Nephron progenitor cell (in vitro differentiated cells): ENCODE results near the gene VSIR.

Source experiments
- DNase-seq: peaks from one replicate; pipeline ENCODE4 v3.0.0; 2021
- H3K27ac Mint-ChIP-seq: 2 replicates; pipeline ENCODE4 v1.8.0; 2021; ENCODE audit warnings: mild to moderate bottlenecking, moderate library complexity, mixed read lengths
- H3K27me3 Mint-ChIP-seq: 2 replicates; pipeline ENCODE4 v1.8.0; 2021; ENCODE audit warnings: mild to moderate bottlenecking, low read depth, mixed read lengths; ENCODE audit not compliant: poor library complexity
- H3K36me3 Mint-ChIP-seq: 2 replicates; pipeline ENCODE4 v1.8.0; 2021; ENCODE audit warnings: low read depth, mixed read lengths
- H3K4me1 Mint-ChIP-seq: 2 replicates; pipeline ENCODE4 v1.8.0; 2021; ENCODE audit warnings: mixed read lengths
- H3K4me3 Mint-ChIP-seq: 2 replicates; pipeline ENCODE4 v1.8.0; 2021; ENCODE audit warnings: mild to moderate bottlenecking, moderate library complexity, mixed read lengths
- H3K9me3 Mint-ChIP-seq: 2 replicates; pipeline ENCODE4 v1.8.0; 2021; ENCODE audit warnings: mild to moderate bottlenecking, moderate library complexity, mixed read lengths
- TF ChIP-seq, protein P1 (sequence below): fragments of 200-600 bp; sonication (generic); IDR thresholded peaks from 2 replicates; pipeline ENCODE4 v1.5.0; 2021; ENCODE audit warnings: antibody characterized with exemption

Gene VSIR

DNA sequence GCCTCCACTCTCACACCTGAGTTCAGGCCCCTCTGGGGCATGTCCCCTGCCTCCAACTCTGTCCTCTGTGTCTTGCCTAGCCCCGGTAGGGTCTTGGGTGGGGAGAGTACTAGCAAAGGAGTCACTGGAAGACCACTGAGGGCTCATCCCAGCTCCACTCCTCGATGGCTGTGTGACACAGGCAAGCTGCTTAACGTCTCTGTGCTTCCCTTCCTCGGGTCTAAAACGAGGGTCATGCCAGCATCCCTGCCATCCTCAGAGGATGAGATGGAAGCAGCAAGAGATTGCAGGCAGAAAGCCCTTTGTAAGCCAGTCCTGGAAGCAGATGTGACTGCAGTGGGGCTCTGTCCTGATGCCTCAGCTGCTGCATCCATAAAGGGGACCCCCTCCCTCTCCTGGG is 38.5 kb downstream of the VSIR start:
- DNase-seq = no peak
- Mint-ChIP-seq H3K27ac (no peak overlapping the region), H3K9me3 (no peaks in the 10 kb centered on the region), H3K27me3 (peaks cover 2% of the 10 kb centered on the region), H3K4me1 (peaks cover 19% of the 10 kb centered on the region), H3K4me3 (no peak overlapping the region), H3K36me3 (no peaks in the 10 kb centered on the region)
- TF ChIP-seq, protein P1, sequence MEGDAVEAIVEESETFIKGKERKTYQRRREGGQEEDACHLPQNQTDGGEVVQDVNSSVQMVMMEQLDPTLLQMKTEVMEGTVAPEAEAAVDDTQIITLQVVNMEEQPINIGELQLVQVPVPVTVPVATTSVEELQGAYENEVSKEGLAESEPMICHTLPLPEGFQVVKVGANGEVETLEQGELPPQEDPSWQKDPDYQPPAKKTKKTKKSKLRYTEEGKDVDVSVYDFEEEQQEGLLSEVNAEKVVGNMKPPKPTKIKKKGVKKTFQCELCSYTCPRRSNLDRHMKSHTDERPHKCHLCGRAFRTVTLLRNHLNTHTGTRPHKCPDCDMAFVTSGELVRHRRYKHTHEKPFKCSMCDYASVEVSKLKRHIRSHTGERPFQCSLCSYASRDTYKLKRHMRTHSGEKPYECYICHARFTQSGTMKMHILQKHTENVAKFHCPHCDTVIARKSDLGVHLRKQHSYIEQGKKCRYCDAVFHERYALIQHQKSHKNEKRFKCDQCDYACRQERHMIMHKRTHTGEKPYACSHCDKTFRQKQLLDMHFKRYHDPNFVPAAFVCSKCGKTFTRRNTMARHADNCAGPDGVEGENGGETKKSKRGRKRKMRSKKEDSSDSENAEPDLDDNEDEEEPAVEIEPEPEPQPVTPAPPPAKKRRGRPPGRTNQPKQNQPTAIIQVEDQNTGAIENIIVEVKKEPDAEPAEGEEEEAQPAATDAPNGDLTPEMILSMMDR = no peak

DNA sequence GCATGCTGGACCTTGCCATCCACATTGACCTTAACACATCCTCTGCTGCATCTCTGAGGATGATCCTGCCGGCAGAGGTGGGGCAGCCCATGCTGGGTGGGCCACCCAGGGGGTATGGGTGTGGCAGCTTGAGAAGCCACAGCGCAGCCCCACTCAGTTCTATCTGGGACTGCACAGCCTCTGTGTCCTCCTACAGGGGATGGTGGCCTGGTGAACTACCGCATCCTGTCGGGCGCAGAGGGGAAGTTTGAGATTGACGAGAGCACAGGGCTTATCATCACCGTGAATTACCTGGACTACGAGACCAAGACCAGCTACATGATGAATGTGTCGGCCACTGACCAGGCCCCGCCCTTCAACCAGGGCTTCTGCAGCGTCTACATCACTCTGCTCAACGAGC is 41.5 kb downstream of the VSIR start:
- no peaks in the 10 kb centered on the region for H3K36me3 Mint-ChIP-seq
- no peaks in the 10 kb centered on the region for H3K9me3 Mint-ChIP-seq
- no peak overlapping the region for H3K4me3 Mint-ChIP-seq
- TF ChIP-seq, protein P1 = no peak
- H3K27me3 Mint-ChIP-seq = peaks cover 9% of the 10 kb centered on the region
- peaks cover 43% of the 10 kb centered on the region for H3K4me1 Mint-ChIP-seq
- no peak overlapping the region for H3K27ac Mint-ChIP-seq
- DNase-seq = no peak

DNA sequence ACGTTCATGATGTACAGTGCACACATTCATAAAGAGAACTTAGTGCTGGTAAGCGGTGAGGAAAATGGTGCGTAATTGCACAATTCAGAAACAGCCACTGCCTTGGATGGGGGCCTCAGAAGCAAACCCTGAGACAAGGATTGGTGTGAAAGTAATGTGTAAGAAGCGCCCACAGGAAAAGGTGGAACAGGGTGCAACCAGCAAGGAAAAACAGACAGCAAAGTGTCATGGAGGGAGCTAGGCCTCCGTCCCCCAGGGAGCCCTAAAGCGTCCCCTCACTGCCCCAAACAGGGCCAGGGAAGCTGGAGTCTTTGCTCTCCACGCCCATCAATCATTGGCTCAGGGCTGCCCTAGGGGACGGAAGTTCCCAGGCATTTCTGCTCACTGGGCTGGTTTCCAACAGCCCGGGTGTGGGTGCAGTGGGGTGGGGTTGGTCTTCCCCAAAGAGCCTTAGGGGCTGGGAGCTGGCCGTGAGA is 44.1 kb downstream of the VSIR start:
- H3K27me3 Mint-ChIP-seq = peaks cover 9% of the 10 kb centered on the region
- no peaks in the 10 kb centered on the region for H3K36me3 Mint-ChIP-seq
- peak; percentile 74 for DNase-seq
- peaks cover 59% of the 10 kb centered on the region for H3K4me1 Mint-ChIP-seq
- TF ChIP-seq, protein P1 = no peak
- no peaks in the 10 kb centered on the region for H3K9me3 Mint-ChIP-seq
- no peak overlapping the region for H3K4me3 Mint-ChIP-seq
- peak overlapping the region; percentile 79 for H3K27ac Mint-ChIP-seq

DNA sequence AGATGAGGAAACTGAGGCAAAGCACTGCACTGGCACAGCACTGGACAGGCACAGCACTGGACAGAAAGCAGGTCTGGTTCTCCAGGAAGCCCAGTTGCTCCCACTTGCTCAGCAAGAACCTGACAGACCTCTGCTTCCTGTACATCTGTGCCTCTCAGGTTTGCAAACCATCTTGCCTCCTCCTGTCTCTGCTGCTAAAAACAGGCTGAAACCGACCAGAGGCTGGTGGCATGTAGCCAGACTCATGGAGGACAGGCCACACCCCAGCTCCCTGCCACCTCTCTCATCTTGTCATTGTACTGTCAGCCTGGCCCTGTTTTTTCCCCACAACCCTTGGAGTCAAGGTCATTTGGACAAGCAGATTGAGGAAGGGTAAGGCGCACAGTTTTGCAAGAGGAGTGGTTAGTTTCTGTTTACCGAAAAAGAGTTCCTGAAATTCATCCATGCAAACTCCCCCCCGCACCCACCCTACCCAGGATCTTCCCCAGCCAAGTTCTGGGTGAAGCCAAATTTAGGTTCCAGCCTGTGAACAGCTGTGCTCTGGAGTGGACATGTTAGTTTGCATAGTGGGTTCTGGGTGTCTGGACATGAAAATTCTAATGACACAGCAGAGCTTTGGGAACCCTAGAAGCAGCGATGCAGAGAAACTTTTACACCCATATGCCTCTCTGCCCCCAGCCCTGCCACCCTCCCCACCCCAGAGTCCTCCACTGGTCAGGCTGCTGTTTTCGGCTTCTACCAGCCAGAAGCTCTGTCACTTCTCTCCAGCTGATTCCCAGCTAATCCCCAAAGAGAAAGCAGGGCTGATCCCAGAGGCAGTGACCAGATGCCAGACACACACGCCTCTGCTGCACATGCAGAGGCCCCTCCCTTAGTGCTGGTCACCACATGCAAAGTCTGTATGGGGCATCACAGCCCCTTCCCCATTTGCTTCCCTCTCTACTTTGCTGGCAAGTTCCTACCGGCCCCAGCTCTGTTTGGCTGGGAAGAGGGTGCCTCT is 45.3 kb downstream of the VSIR start:
- Mint-ChIP-seq H3K4me1 (peaks cover 64% of the 10 kb centered on the region), H3K36me3 (no peaks in the 10 kb centered on the region), H3K27ac (no peak overlapping the region), H3K9me3 (no peaks in the 10 kb centered on the region), H3K27me3 (peaks cover 9% of the 10 kb centered on the region), H3K4me3 (no peak overlapping the region)
- DNase-seq = no peak
- TF ChIP-seq, protein P1 = no peak

DNA sequence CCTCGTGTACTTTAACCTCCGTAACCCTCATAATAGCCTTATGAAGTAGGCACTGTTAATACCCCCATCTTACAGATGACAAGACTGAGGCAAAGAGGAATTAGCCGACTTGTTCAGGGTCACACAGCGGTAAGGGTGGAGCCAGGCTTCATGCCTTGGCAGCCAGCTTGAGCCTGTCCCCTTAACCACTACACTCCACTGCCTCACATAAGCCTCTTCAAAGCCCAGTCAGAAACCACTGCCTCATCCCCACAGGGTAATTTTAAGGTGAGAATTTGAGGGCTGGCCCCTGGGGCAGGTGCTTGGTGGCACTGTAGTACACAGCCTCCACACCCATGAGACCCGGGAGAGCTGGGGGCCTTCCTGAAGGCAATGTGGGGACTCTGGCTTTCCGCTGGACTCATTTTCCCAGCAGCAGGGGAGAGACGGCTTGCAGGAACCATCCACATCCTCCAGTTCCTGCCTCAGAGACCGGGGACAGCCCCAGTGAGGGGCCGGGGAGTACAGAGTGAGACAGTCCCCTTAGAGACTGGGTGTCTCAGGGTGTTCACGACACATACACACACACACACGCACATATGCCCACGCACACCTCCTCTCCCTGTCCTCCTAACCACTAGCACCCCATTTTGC is 46.1 kb downstream of the VSIR start:
- Mint-ChIP-seq H3K9me3 (peaks cover 3% of the 10 kb centered on the region), H3K4me1 (peaks cover 64% of the 10 kb centered on the region), H3K36me3 (no peaks in the 10 kb centered on the region), H3K4me3 (no peak overlapping the region), H3K27ac (no peak overlapping the region), H3K27me3 (peaks cover 9% of the 10 kb centered on the region)
- TF ChIP-seq, protein P1 = no peak
- no peak for DNase-seq
